H9 (cell line): ENCODE results near the gene CFAP91. TPM values are rescaled to one million over a fixed set of nuclear protein-coding genes. Genes with fewer than 3 reads are reported as not detected.

Experiments
- DNase-seq: peaks from one replicate; pipeline ENCODE4 v3.0.0-alpha.2; 2017
- H2AFZ ChIP-seq: one replicate; pipeline ENCODE4 v1.6.1; 2013; ENCODE audit warnings: mild to moderate bottlenecking, low read length, control low read depth, moderate library complexity
- H2AK5ac ChIP-seq: 2 replicates; pipeline ENCODE4 v1.6.1; 2013; ENCODE audit warnings: low read length, control low read depth, mixed read lengths; ENCODE audit not compliant: insufficient read length
- H2BK120ac ChIP-seq: one replicate; pipeline ENCODE4 v1.6.1; 2013; ENCODE audit warnings: low read depth, mild to moderate bottlenecking, low read length, control low read depth, inconsistent platforms; ENCODE audit not compliant: poor library complexity, severe bottlenecking
- H2BK12ac ChIP-seq: 2 replicates; pipeline ENCODE4 v1.6.1; 2013; ENCODE audit warnings: low read length, control low read depth, mixed read lengths, low read depth; ENCODE audit not compliant: insufficient read length
- H2BK15ac ChIP-seq: 2 replicates; pipeline ENCODE4 v1.6.1; 2013; ENCODE audit warnings: low read depth, low read length, control low read depth
- H2BK20ac ChIP-seq: one replicate; pipeline ENCODE4 v1.6.1; 2013; ENCODE audit warnings: low read depth, mild to moderate bottlenecking, low read length, control low read depth, inconsistent platforms; ENCODE audit not compliant: poor library complexity, severe bottlenecking
- H2BK5ac ChIP-seq: 2 replicates; pipeline ENCODE4 v1.6.1; 2013; ENCODE audit warnings: low read length, control low read depth, mixed read lengths; ENCODE audit not compliant: insufficient read length
- H3K14ac ChIP-seq: 2 replicates; pipeline ENCODE4 v1.6.1; 2013; ENCODE audit warnings: low read length, control low read depth; ENCODE audit not compliant: insufficient read depth
- H3K18ac ChIP-seq: 2 replicates; pipeline ENCODE4 v1.6.1; 2013; ENCODE audit warnings: low read depth, mild to moderate bottlenecking, mixed read lengths, low read length, control low read depth; ENCODE audit not compliant: insufficient read length
- H3K23ac ChIP-seq: 2 replicates; pipeline ENCODE4 v1.6.1; 2013; ENCODE audit warnings: low read length, control low read depth, mixed read lengths, low read depth; ENCODE audit not compliant: insufficient read length
- H3K23me2 ChIP-seq: 2 replicates; pipeline ENCODE4 v1.6.1; 2013; ENCODE audit warnings: low read depth, mild to moderate bottlenecking, mixed read lengths, low read length, control low read depth; ENCODE audit not compliant: insufficient read length, poor library complexity, severe bottlenecking
- H3K27ac ChIP-seq: 2 replicates; pipeline ENCODE4 v1.5.1; 2013; ENCODE audit warnings: low read length, control low read depth, mixed read lengths, low read depth; ENCODE audit not compliant: insufficient read length
- H3K27me3 ChIP-seq: 2 replicates; pipeline ENCODE4 v1.6.1; 2013; ENCODE audit warnings: low read length, control low read depth, inconsistent platforms; ENCODE audit not compliant: insufficient read depth
- H3K4ac ChIP-seq: 2 replicates; pipeline ENCODE4 v1.6.1; 2013; ENCODE audit warnings: low read depth, mild to moderate bottlenecking, control low read depth, inconsistent platforms, low read length, moderate library complexity
- H3K4me1 ChIP-seq: 2 replicates; pipeline ENCODE4 v1.6.1; 2013; ENCODE audit warnings: low read length, control low read depth, inconsistent platforms; ENCODE audit not compliant: insufficient read depth
- H3K4me2 ChIP-seq: 2 replicates; pipeline ENCODE4 v1.6.1; 2013; ENCODE audit warnings: low read length, control low read depth, mixed read lengths; ENCODE audit not compliant: insufficient read length, insufficient read depth
- H3K56ac ChIP-seq: 2 replicates; pipeline ENCODE4 v1.6.1; 2013; ENCODE audit warnings: low read depth, mild to moderate bottlenecking, mixed read lengths, low read length, control low read depth; ENCODE audit not compliant: insufficient read length
- H3K79me1 ChIP-seq: 2 replicates; pipeline ENCODE4 v1.6.1; 2013; ENCODE audit warnings: low read depth, mild to moderate bottlenecking, moderate library complexity, low read length, control low read depth, inconsistent platforms; ENCODE audit not compliant: insufficient read depth, poor library complexity, severe bottlenecking
- H3K79me2 ChIP-seq: 2 replicates; pipeline ENCODE4 v1.6.1; 2013; ENCODE audit warnings: low read length, control low read depth, inconsistent platforms; ENCODE audit not compliant: insufficient read depth
- H3K9ac ChIP-seq: 2 replicates; pipeline ENCODE4 v1.6.1; 2013; ENCODE audit warnings: low read length, control low read depth, mixed read lengths; ENCODE audit not compliant: insufficient read length; ENCODE audit errors: extremely low read depth
- H3K9me3 ChIP-seq: one replicate; pipeline ENCODE4 v1.6.1; 2013; ENCODE audit warnings: low read depth, low read length, inconsistent platforms; ENCODE audit not compliant: control insufficient read depth
- H3T11ph ChIP-seq: one replicate; pipeline ENCODE4 v1.6.1; 2013; ENCODE audit warnings: mild to moderate bottlenecking, low read length, control low read depth, inconsistent platforms
- H4K20me1 ChIP-seq: one replicate; pipeline ENCODE4 v1.6.1; 2013; ENCODE audit not compliant: control insufficient read depth, insufficient read length, insufficient read depth
- H4K5ac ChIP-seq: 2 replicates; pipeline ENCODE4 v1.6.1; 2013; ENCODE audit warnings: low read depth, mild to moderate bottlenecking, mixed read lengths, low read length, control low read depth; ENCODE audit not compliant: insufficient read length
- H4K8ac ChIP-seq: replicated peaks from 2 replicates; pipeline ENCODE4 v1.6.1; 2013; ENCODE audit warnings: low read length, control low read depth, mixed read lengths, low read depth; ENCODE audit not compliant: insufficient read length
- H4K91ac ChIP-seq: 2 replicates; pipeline ENCODE4 v1.6.1; 2013; ENCODE audit warnings: low read depth, mild to moderate bottlenecking, moderate library complexity, mixed read lengths, low read length, control low read depth; ENCODE audit not compliant: insufficient read length
- H3K27ac Mint-ChIP-seq, 3 experiments: 2 replicates in 2 of 3; 3 replicates in 1 of 3; pipeline ENCODE4 v1.8.0; 2020 to 2021; ENCODE audit warnings: mixed read lengths in 3 of 3, mild to moderate bottlenecking in 1 of 3, moderate library complexity in 1 of 3
- H3K27me3 Mint-ChIP-seq: 2 replicates; pipeline ENCODE4 v1.8.0; 2021; ENCODE audit warnings: low read depth, mild to moderate bottlenecking, moderate library complexity, mixed read lengths
- H3K36me3 Mint-ChIP-seq, 3 experiments: 2 replicates in 2 of 3; 3 replicates in 1 of 3; pipeline ENCODE4 v1.8.0; 2020 to 2021; ENCODE audit warnings: low read depth in 3 of 3, mixed read lengths in 3 of 3; ENCODE audit not compliant: insufficient read depth in 1 of 3
- H3K4me1 Mint-ChIP-seq, 2 experiments: 2 replicates each; pipeline ENCODE4 v1.8.0; 2020; ENCODE audit warnings: mixed read lengths in 2 of 2
- H3K4me3 Mint-ChIP-seq, 2 experiments: 2 replicates in 1 of 2; 3 replicates in 1 of 2; pipeline ENCODE4 v1.8.0; 2020 to 2021; ENCODE audit warnings: mild to moderate bottlenecking in 2 of 2, mixed read lengths in 2 of 2, moderate library complexity in 1 of 2
- H3K9me3 Mint-ChIP-seq, 2 experiments: 2 replicates in 1 of 2; 3 replicates in 1 of 2; pipeline ENCODE4 v1.8.0; 2020; ENCODE audit warnings: mild to moderate bottlenecking in 2 of 2, mixed read lengths in 2 of 2, moderate library complexity in 1 of 2
- CTCF ChIP-seq: fragments of 200-600 bp; sonication (generic); conservative IDR thresholded peaks from 3 replicates; pipeline ENCODE4 v1.8.0; 2021; ENCODE audit warnings: antibody characterized with exemption, mild to moderate bottlenecking
- WGBS: extraction: QIAGEN DNeasy Blood & Tissue Kit; methylation state at CpG from one replicate; pipeline ENCODE4 v1.1.7; 2013; ENCODE audit warnings: missing lambda C conversion rate, low lambda C conversion rate, mixed read lengths; ENCODE audit not compliant: insufficient read length; ENCODE audit errors: extremely low coverage; 5-methylcytosine and 5-hydroxymethylcytosine counted together
- total RNA-seq: library from RNA; stranded (reverse); gene quantifications from 2 replicates; pipeline ENCODE4 v1.2.1, GENCODE V29; 2021

CFAP91 gene
- total RNA-seq, 1 experiment from 2014 or later: 2.3 TPM

- H3K4me1 ChIP-seq: no peaks in the 10 kb centered on the region
- H3K79me2 ChIP-seq: peaks cover 5% of the 10 kb centered on the region; the same call in 1 of the 2 replicates
- Mint-ChIP-seq H3K4me1 (peaks cover 19 to 25% of the 10 kb centered on the region in 2 experiments), H3K27me3 (no peaks in the 10 kb centered on the region), H3K9me3 (no peaks in the 10 kb centered on the region), H3K4me3 (no peak overlapping the region), H3K27ac (no peak overlapping the region), H3K36me3 (peaks cover 11 to 56% (median 51%) of the 10 kb centered on the region in 3 experiments)
- H2BK120ac ChIP-seq: no peak overlapping the region
- H2BK5ac ChIP-seq: no peak overlapping the region
- H3K56ac ChIP-seq: no peak overlapping the region
- no peaks in the 10 kb centered on the region for H3K9me3 ChIP-seq
- H3K4ac ChIP-seq: no peak overlapping the region
- H4K8ac ChIP-seq: no peak overlapping the region
- no peak overlapping the region for H3K9ac ChIP-seq
- no peak overlapping the region for H2AFZ ChIP-seq
- H3K14ac ChIP-seq: no peak overlapping the region
- H3K18ac ChIP-seq: no peak overlapping the region
- no peak overlapping the region for H2BK12ac ChIP-seq
- H3K27me3 ChIP-seq: no peaks in the 10 kb centered on the region
- H4K20me1 ChIP-seq: no peaks in the 10 kb centered on the region
- WGBS: no CpG with 5 or more reads among the region's 2 CpGs
- DNase-seq: no peak
- H3T11ph ChIP-seq: no peak overlapping the region
- no peak overlapping the region for H2AK5ac ChIP-seq
- TF ChIP-seq CTCF: no peak
- H3K27ac ChIP-seq: no peak overlapping the region
- H3K23ac ChIP-seq: no peak overlapping the region
- H4K91ac ChIP-seq: no peak overlapping the region
- no peaks in the 10 kb centered on the region for H3K79me1 ChIP-seq
- no peaks in the 10 kb centered on the region for H3K23me2 ChIP-seq
- no peak overlapping the region for H2BK15ac ChIP-seq
- H4K5ac ChIP-seq: no peak overlapping the region
- no peak overlapping the region for H2BK20ac ChIP-seq
- H3K4me2 ChIP-seq: no peak overlapping the region
Observed at GRCh38 chr3:119672776-119673175, 30.0 kb upstream of the CFAP91 start.
